DND-41 (cell line): ENCODE data around the gene RSPH9.

Experiments
- ATAC-seq: fragments of 200-7000 bp; cut with Tn5 transposase; 3 replicates; pipeline ENCODE4 v1.9.1; 2021; ENCODE audit warnings: low read depth; ENCODE audit not compliant: insufficient read depth
- DNase-seq: peaks from one replicate; pipeline ENCODE4 v3.0.0-alpha.2; 2020
- H2AFZ ChIP-seq: 2 replicates; pipeline ENCODE4 v1.6.0; 2012; ENCODE audit warnings: low read depth, low read length
- H3K27ac ChIP-seq: 2 replicates; pipeline ENCODE4 v1.5.1; 2012; ENCODE audit warnings: low read length, inconsistent platforms
- H3K27me3 ChIP-seq: fragments of 200-600 bp; sonication (generic); 2 replicates; pipeline ENCODE4 v1.6.0; 2012; ENCODE audit warnings: low read length, mild to moderate bottlenecking, inconsistent platforms; ENCODE audit not compliant: insufficient read depth, poor library complexity
- H3K36me3 ChIP-seq: 2 replicates; pipeline ENCODE4 v1.5.1; 2012; ENCODE audit warnings: low read length, inconsistent platforms; ENCODE audit not compliant: insufficient read depth
- H3K4me1 ChIP-seq: 2 replicates; pipeline ENCODE4 v1.5.1; 2012; ENCODE audit warnings: mild to moderate bottlenecking, low read length; ENCODE audit not compliant: insufficient read depth
- H3K4me2 ChIP-seq: 2 replicates; pipeline ENCODE4 v1.6.0; 2012; ENCODE audit warnings: mild to moderate bottlenecking, moderate library complexity, low read length, inconsistent platforms; ENCODE audit not compliant: insufficient read depth
- H3K4me3 ChIP-seq, 2 experiments: fragments of 200-600 bp in 1 of 2; shearing (Covaris generic) in 1 of 2; 2 replicates each; pipeline ENCODE4 v1.5.1; 2012 to 2016; ENCODE audit warnings: inconsistent platforms in 2 of 2, low read length in 2 of 2, mild to moderate bottlenecking in 2 of 2, low read depth in 1 of 2, moderate library complexity in 1 of 2
- H3K79me2 ChIP-seq: 2 replicates; pipeline ENCODE4 v1.6.0; 2012; ENCODE audit warnings: low read length, inconsistent platforms; ENCODE audit not compliant: insufficient read depth
- H3K9ac ChIP-seq: 2 replicates; pipeline ENCODE4 v1.6.0; 2012; ENCODE audit warnings: low read depth, mild to moderate bottlenecking, inconsistent platforms, low read length, moderate library complexity
- H3K9me3 ChIP-seq: 2 replicates; pipeline ENCODE4 v1.5.1; 2012; ENCODE audit warnings: low read length, moderate library complexity, mild to moderate bottlenecking, inconsistent platforms; ENCODE audit not compliant: insufficient read depth, severe bottlenecking
- H4K20me1 ChIP-seq: 2 replicates; pipeline ENCODE4 v1.6.0; 2012; ENCODE audit warnings: low read length; ENCODE audit not compliant: insufficient read depth
- EZH2 ChIP-seq: IDR thresholded peaks from 3 replicates; pipeline ENCODE4 v1.6.1; 2012; ENCODE audit warnings: borderline replicate concordance, low read depth, mild to moderate bottlenecking, moderate library complexity, low read length, inconsistent platforms; ENCODE audit not compliant: severe bottlenecking
- TF ChIP-seq, protein P1 (sequence below): IDR thresholded peaks from 2 replicates; pipeline ENCODE4 v1.5.1; 2012; ENCODE audit warnings: borderline replicate concordance, low read length, moderate library complexity, mild to moderate bottlenecking; ENCODE audit not compliant: poor library complexity, severe bottlenecking; ENCODE audit errors: extremely low read depth

The RSPH9 gene

DNA sequence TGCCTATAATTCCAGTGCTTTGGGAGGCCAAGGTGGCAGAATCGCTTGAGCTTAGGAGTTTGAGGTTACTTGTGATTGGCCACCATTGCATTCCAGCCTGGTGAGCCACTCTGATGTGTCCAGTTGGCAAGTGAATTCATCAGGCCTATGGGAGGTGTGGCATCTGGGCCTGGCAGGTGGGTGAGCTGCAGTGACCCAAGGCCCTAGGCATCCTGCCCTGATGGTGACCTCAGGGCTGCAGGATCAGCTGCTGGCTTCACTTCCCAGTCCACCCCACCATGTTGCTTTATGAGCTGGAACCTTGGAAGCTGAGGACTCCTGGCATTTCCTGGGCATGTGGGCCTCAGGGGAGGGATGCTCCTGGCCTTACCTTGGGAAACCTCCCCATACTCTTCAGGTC lies 20.5 kb downstream of the RSPH9 start:
- ATAC-seq, result no peak
- TF ChIP-seq, protein P1, sequence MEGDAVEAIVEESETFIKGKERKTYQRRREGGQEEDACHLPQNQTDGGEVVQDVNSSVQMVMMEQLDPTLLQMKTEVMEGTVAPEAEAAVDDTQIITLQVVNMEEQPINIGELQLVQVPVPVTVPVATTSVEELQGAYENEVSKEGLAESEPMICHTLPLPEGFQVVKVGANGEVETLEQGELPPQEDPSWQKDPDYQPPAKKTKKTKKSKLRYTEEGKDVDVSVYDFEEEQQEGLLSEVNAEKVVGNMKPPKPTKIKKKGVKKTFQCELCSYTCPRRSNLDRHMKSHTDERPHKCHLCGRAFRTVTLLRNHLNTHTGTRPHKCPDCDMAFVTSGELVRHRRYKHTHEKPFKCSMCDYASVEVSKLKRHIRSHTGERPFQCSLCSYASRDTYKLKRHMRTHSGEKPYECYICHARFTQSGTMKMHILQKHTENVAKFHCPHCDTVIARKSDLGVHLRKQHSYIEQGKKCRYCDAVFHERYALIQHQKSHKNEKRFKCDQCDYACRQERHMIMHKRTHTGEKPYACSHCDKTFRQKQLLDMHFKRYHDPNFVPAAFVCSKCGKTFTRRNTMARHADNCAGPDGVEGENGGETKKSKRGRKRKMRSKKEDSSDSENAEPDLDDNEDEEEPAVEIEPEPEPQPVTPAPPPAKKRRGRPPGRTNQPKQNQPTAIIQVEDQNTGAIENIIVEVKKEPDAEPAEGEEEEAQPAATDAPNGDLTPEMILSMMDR, result no peak
- TF ChIP-seq EZH2, result no peak
- Histone ChIP-seq H4K20me1 (peaks cover 4% of the 10 kb centered on the region; the same call in 1 of the 2 replicates), H3K9me3 (no peaks in the 10 kb centered on the region), H3K36me3 (no peaks in the 10 kb centered on the region), H3K27me3 (no peaks in the 10 kb centered on the region), H3K4me3 (no peak overlapping the region), H2AFZ (no peak overlapping the region), H3K4me2 (no peak overlapping the region), H3K79me2 (no peaks in the 10 kb centered on the region), H3K4me1 (peaks cover 3% of the 10 kb centered on the region), H3K27ac (no peak overlapping the region), H3K9ac (no peak overlapping the region)
- DNase-seq, result no peak

DNA sequence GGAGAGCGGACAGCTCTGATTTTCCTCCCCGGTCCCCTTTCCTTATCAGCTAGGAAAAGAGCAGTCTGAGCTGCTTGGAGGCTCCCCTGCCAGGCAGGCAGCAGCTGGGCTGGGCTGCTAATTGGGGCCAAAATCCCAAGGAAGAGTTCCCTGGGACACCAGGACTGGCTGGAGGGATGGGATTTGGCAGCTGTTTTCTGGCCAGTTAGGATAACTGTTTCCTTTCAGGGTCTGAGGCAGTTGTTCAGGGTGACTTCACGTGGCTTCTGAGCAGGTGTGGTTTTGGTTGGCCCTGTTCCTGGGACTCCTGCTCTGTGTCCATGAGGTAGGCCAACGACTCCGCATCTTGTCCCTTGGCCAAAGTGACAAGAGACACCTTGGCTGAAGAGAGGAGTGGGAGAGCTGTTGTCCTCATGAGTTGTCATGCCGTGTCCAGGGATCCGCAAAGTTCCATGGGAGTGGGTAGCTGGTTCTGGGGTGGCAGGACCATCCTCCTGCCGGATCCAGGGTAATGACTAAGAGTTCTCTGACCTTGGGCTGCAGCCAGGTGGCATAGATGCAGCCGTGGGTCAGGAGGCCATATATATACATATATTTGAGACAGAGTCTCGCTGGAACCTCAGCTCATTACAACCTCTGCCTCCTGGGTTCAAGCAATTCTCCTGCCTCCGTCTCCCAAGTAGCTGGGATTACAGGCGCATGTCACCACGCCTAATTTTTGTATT lies 21.5 kb downstream of the RSPH9 start:
- Histone ChIP-seq H3K4me1 (peaks cover 3% of the 10 kb centered on the region), H3K79me2 (no peaks in the 10 kb centered on the region), H3K9ac (no peak overlapping the region), H3K36me3 (peaks cover 5% of the 10 kb centered on the region), H3K27me3 (no peaks in the 10 kb centered on the region), H3K9me3 (no peaks in the 10 kb centered on the region), H4K20me1 (peaks cover 4% of the 10 kb centered on the region; the same call in 1 of the 2 replicates), H3K27ac (no peak overlapping the region), H3K4me2 (no peak overlapping the region), H2AFZ (no peak overlapping the region), H3K4me3 (no peak overlapping the region)
- no peak for TF ChIP-seq EZH2
- TF ChIP-seq, protein P1, result no peak
- no peak for DNase-seq
- no peak for ATAC-seq

DNA sequence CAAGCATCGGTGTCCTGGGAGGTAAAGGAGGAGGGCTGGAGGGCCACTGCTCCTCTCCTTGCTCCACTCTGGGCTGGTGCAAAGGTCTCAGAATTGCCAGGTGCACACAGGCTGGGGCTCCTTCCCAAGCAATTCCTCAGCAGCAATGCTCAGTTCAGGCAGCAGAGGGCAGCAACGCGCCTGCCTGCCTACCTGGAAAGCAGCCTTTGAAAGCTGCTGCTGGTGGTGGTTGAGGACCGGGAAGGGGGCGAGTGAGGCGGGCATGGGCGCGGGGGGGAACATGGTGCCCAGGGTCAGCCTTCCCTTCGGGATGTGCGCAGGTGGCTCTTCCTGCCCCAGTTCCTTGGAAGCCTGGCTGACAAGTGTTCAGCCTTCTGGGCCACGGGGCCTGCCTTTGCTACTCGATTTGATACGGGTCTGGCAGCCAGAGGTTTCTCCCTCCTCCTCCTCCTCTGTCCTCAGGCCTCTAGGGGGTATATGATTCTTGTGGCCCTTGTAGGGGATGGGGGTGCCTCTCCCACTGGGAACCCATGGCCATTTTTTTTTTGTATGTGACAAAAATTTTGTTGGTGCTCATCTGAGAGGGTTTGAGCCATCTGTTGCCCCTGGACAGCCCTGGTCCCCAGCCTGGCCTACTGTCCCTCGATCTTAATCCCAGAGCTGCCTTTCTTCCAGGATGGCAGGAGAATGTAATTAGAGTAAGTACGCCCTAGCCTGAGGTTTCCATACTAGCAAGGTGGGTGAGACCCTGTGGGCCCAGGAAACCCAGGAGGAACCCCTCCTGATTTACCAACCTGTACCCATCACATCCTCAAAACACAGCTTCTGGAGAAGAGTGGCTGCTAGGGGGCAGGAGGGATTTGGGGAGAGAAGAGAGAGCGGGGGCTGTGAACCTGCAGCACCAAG lies 22.7 kb downstream of the RSPH9 start:
- Histone ChIP-seq H3K4me1 (peaks cover 3% of the 10 kb centered on the region), H3K79me2 (no peaks in the 10 kb centered on the region), H3K9me3 (no peaks in the 10 kb centered on the region), H3K27ac (no peak overlapping the region), H3K36me3 (peaks cover 16% of the 10 kb centered on the region), H3K4me2 (0 out of 2 replicates have a peak overlapping the region, but pooled peaks have one; percentile 10), H3K4me3 (no peak overlapping the region), H3K9ac (no peak overlapping the region), H3K27me3 (no peaks in the 10 kb centered on the region), H4K20me1 (peaks cover 4% of the 10 kb centered on the region; the same call in 1 of the 2 replicates), H2AFZ (no peak overlapping the region)
- TF ChIP-seq, protein P1, result peak; percentile 98
- TF ChIP-seq EZH2, result no peak
- ATAC-seq (peak; percentile 85), DNase-seq (peak; percentile 86)
